Measurements from ENCODE around the gene RASA3. TPM values are rescaled to one million over a fixed set of nuclear protein-coding genes. Genes with fewer than 3 reads are reported as not detected.

The RASA3 gene
- polyA plus RNA-seq, 1 donor from 2014 or later = 8.5 TPM

DNA sequence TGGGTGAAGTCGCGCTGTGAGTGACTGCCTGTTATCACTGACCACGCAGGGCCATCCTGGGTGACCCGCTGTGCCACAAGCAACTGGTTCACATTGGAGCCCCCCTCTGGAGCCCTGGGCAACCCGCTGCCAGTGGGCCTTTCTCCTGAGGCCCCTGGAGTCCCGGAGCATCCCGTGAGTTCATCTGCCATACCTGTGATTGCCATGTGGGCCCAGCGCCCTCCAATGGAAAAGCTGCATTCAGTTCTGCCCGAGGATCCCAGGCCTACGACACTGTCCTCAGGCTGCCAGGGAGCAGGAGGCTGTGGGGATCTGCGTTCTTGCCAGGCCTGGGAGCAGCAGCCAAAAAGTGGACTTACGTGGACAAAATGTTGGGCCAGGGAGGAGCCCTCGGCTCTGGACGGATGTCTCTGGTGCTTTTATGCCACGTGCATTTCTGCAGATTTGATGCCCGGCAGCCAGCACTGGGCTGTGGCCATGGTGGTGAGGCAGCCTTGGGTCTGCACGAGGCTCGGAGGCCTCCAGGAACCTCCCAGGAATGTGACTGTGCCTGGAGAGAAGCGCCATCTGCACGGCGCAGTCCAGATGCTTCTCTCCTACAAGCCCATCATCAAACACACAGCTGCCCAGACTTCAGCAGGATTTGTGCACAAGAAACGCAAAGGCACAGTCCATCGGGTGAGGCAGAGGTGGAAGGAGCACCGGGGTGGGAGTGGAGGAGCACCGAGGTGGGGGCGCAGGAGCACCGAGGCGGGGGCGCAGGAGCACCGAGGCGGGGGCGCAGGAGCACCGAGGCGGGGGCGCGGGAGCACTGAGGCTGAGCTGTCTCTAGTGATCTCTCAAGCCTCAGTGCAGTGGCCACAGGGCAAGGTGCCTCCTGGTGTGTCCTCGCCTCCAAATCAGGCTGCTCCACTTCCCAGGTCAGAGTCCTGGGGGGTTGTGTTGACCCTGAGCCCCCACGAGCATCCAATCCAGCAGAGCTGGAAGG is 202.5 kb downstream of the RASA3 start:
- Histone ChIP-seq H2AFZ (ENCODE audit: low read depth, low read length) (no peak overlapping the region), H4K20me1 (ENCODE audit: insufficient read depth) (no peaks in the 10 kb centered on the region), H3K36me3 (ENCODE audit: insufficient read depth, low read length) (no peaks in the 10 kb centered on the region), H3K27ac (ENCODE audit: low read length) (no peak overlapping the region), H3K4me2 (ENCODE audit: low read length) (no peak overlapping the region), H3K27me3 (ENCODE audit: insufficient read depth, low read depth, low read length) (no peaks in the 10 kb centered on the region), H3K4me3 (ENCODE audit: low read length) (no peak overlapping the region), H3F3A (ENCODE audit: insufficient read depth, low read length, poor library complexity, severe bottlenecking) (no peaks in the 10 kb centered on the region), H3K9me2 (ENCODE audit: insufficient read depth, low read length) (no peaks in the 10 kb centered on the region), H3K9ac (ENCODE audit: low read length) (no peak overlapping the region), H3K9me3 (ENCODE audit: low read length) (no peaks in the 10 kb centered on the region), H3K79me2 (replicated peaks; ENCODE audit: insufficient read depth, low read length) (no peaks in the 10 kb centered on the region)
- TF ChIP-seq MXI1 (conservative IDR thresholded peaks at IDR 0.05; ENCODE audit: poor library complexity, severe bottlenecking) (no peak), EZH2 (IDR thresholded peaks at IDR 0.05; ENCODE audit: borderline replicate concordance, insufficient read depth, low read length, poor library complexity, severe bottlenecking) (no peak), SMC3 (conservative IDR thresholded peaks at IDR 0.05; ENCODE audit: poor library complexity) (no peak), RAD21 (conservative IDR thresholded peaks at IDR 0.05) (no peak), EP300 (conservative IDR thresholded peaks at IDR 0.05; ENCODE audit: poor library complexity, severe bottlenecking) (no peak)
- TF ChIP-seq, protein P1, sequence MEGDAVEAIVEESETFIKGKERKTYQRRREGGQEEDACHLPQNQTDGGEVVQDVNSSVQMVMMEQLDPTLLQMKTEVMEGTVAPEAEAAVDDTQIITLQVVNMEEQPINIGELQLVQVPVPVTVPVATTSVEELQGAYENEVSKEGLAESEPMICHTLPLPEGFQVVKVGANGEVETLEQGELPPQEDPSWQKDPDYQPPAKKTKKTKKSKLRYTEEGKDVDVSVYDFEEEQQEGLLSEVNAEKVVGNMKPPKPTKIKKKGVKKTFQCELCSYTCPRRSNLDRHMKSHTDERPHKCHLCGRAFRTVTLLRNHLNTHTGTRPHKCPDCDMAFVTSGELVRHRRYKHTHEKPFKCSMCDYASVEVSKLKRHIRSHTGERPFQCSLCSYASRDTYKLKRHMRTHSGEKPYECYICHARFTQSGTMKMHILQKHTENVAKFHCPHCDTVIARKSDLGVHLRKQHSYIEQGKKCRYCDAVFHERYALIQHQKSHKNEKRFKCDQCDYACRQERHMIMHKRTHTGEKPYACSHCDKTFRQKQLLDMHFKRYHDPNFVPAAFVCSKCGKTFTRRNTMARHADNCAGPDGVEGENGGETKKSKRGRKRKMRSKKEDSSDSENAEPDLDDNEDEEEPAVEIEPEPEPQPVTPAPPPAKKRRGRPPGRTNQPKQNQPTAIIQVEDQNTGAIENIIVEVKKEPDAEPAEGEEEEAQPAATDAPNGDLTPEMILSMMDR (IDR thresholded peaks at IDR 0.05; ENCODE audit: poor library complexity, severe bottlenecking) = no peak

DNA sequence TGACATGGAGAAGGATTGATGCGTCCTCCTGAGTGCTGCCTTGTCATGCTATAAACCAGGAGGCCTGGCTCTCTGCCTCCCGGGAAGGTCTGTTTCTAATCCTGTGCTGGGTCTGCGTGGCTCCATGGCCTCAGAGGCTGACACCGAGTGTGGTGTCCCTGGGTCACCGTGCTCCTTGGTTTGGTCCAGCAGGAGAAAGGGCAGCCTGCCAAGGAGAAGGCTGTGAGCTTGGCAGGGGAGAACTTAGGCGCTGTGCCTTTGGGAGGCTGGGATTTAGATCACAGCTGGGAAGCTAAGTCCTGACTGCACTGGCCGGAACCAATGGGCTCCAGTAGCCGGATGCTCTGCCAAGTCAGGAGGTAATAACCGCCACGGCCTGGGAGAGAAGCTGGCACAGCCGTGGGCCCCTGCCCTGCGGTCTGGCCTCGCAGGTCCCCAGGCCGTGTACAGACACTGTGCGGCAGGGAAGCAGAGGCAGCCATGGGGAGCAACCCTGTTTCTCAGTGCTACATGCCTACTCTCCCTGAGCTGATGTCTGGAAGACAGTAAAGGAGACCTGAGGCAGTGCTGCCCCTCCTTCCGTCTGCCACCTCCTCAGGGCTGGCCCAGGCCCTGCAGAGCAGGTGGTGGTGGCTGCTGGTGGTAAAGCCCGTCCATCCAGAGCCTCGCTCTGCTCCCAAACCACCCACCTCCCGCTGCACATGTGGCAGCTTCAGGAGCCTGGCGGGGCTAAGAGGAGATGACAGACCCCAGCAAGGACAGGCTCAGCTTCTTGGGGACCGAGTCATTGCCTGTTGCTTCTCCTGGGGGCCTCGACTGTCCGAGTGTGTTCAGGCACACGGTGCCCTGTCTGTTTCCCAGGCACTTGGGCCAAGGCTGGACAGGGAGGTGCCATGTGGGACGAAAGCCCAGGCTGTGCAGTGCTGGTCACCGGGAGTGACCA is 203.5 kb downstream of the RASA3 start:
- H3K9ac ChIP-seq (ENCODE audit: low read length) = no peak overlapping the region
- H4K20me1 ChIP-seq (ENCODE audit: insufficient read depth) = no peaks in the 10 kb centered on the region
- no peaks in the 10 kb centered on the region for H3K9me2 ChIP-seq (ENCODE audit: insufficient read depth, low read length)
- H3K36me3 ChIP-seq (ENCODE audit: insufficient read depth, low read length) = no peaks in the 10 kb centered on the region
- H3F3A ChIP-seq (ENCODE audit: insufficient read depth, low read length, poor library complexity, severe bottlenecking) = no peaks in the 10 kb centered on the region
- TF ChIP-seq MXI1 (conservative IDR thresholded peaks at IDR 0.05; ENCODE audit: poor library complexity, severe bottlenecking) = no peak
- no peak for TF ChIP-seq RAD21 (conservative IDR thresholded peaks at IDR 0.05)
- TF ChIP-seq POLR2AphosphoS5 (IDR thresholded peaks at IDR 0.05) = no peak
- TF ChIP-seq EZH2 (IDR thresholded peaks at IDR 0.05; ENCODE audit: borderline replicate concordance, insufficient read depth, low read length, poor library complexity, severe bottlenecking) = no peak
- H3K9me3 ChIP-seq (ENCODE audit: low read length) = no peaks in the 10 kb centered on the region
- no peaks in the 10 kb centered on the region for H3K27me3 ChIP-seq (ENCODE audit: insufficient read depth, low read depth, low read length)
- H3K27ac ChIP-seq (ENCODE audit: low read length) = no peak overlapping the region
- H3K4me2 ChIP-seq (ENCODE audit: low read length) = no peak overlapping the region
- H3K79me2 ChIP-seq (replicated peaks; ENCODE audit: insufficient read depth, low read length) = no peaks in the 10 kb centered on the region
- H2AFZ ChIP-seq (ENCODE audit: low read depth, low read length) = no peak overlapping the region
- no peak overlapping the region for H3K4me3 ChIP-seq (ENCODE audit: low read length)

Other genes with a start within 250 kb of the RASA3 start
- gene C13orf46, start 158.5 kb downstream of the RASA3 start, polyA plus RNA-seq = not detected in 2 replicates
- not detected in 2 replicates for gene CFAP97D2, start 46.6 kb upstream of the RASA3 start, polyA plus RNA-seq
- gene CDC16, start 102.3 kb upstream of the RASA3 start, polyA plus RNA-seq = 70.4 and 78.4 TPM in 2 replicates
- 245 and 277 TPM in 2 replicates for gene UPF3A, start 149.0 kb upstream of the RASA3 start, polyA plus RNA-seq
- 9.1 and 13.0 TPM in 2 replicates for gene CHAMP1, start 181.9 kb upstream of the RASA3 start, polyA plus RNA-seq